Keratinocyte (primary cell): ENCODE measurements around the gene LSM4. TPM values are rescaled to one million over a fixed set of nuclear protein-coding genes. Genes with fewer than 3 reads are reported as not detected.

Experiments
- DNase-seq: peaks from one replicate; pipeline ENCODE4 v3.0.0-alpha.2; 2011; ENCODE audit warnings: low read depth, missing footprints, low spot score
- FAIRE-seq: peaks from 2 replicates; lab custom pipeline; 2011; peaks lifted over from hg19 to GRCh38; lab: Jason Lieb, UNC
- H2AFZ ChIP-seq: 2 replicates; pipeline ENCODE4 v1.6.0; 2012; ENCODE audit warnings: low read length, control low read depth, inconsistent platforms; ENCODE audit not compliant: control insufficient read depth
- H3K27ac ChIP-seq: 2 replicates; pipeline ENCODE4 v1.5.1; 2011; ENCODE audit warnings: low read length; ENCODE audit not compliant: control insufficient read depth, insufficient read depth
- H3K27me3 ChIP-seq: 3 replicates; pipeline ENCODE4 v1.6.0; 2011; ENCODE audit warnings: low read length; ENCODE audit not compliant: control insufficient read depth, insufficient read depth; ENCODE audit errors: extremely low read depth
- H3K36me3 ChIP-seq, 2 experiments: 2 replicates in 1 of 2; 3 replicates in 1 of 2; pipeline ENCODE4 v1.5.1; 2011; ENCODE audit warnings: low read length in 2 of 2, mild to moderate bottlenecking in 1 of 2; ENCODE audit not compliant: control insufficient read depth in 2 of 2, insufficient read depth in 2 of 2; ENCODE audit errors: extremely low read depth in 1 of 2
- H3K4me1 ChIP-seq: 3 replicates; pipeline ENCODE4 v1.5.1; 2011; ENCODE audit warnings: low read length; ENCODE audit not compliant: control insufficient read depth, insufficient read depth; ENCODE audit errors: extremely low read depth
- H3K4me2 ChIP-seq: 3 replicates; pipeline ENCODE4 v1.6.0; 2011; ENCODE audit warnings: low read depth, low read length; ENCODE audit not compliant: control insufficient read depth, insufficient read depth; ENCODE audit errors: extremely low read depth
- H3K4me3 ChIP-seq, 3 experiments: fragments of 200-600 bp in 1 of 3; sonication (generic) in 1 of 3; 2 replicates in 2 of 3; 3 replicates in 1 of 3; pipeline ENCODE4 v1.5.1; 2011 to 2016; ENCODE audit warnings: low read length in 3 of 3, mild to moderate bottlenecking in 3 of 3, control low read depth in 2 of 3, inconsistent platforms in 1 of 3, low read depth in 1 of 3, mixed read lengths in 1 of 3, mixed run types in 1 of 3, moderate library complexity in 1 of 3; ENCODE audit not compliant: control insufficient read depth in 2 of 3, insufficient read depth in 2 of 3; ENCODE audit errors: extremely low read depth in 1 of 3
- H3K79me2 ChIP-seq: 2 replicates; pipeline ENCODE4 v1.6.0; 2012; ENCODE audit warnings: low read length; ENCODE audit not compliant: control insufficient read depth, insufficient read depth
- H3K9ac ChIP-seq: 3 replicates; pipeline ENCODE4 v1.6.0; 2011; ENCODE audit warnings: low read length; ENCODE audit not compliant: control insufficient read depth, insufficient read depth; ENCODE audit errors: extremely low read depth
- H3K9me1 ChIP-seq: 3 replicates; pipeline ENCODE4 v1.6.0; 2011; ENCODE audit warnings: low read length; ENCODE audit not compliant: control insufficient read depth, insufficient read depth; ENCODE audit errors: extremely low read depth
- H3K9me3 ChIP-seq: 2 replicates; pipeline ENCODE4 v1.5.1; 2012; ENCODE audit warnings: low read depth, low read length; ENCODE audit not compliant: control insufficient read depth
- H4K20me1 ChIP-seq: 3 replicates; pipeline ENCODE4 v1.6.0; 2011; ENCODE audit warnings: low read length; ENCODE audit not compliant: control insufficient read depth, insufficient read depth; ENCODE audit errors: extremely low read depth
- CTCF ChIP-seq, 3 experiments: IDR thresholded peaks in 1 of 3; conservative IDR thresholded peaks in 1 of 3; optimal IDR thresholded peaks in 1 of 3; 2 replicates in 2 of 3; 3 replicates in 1 of 3; pipeline versions ENCODE3 to v1.5.1; 2011; ENCODE audit warnings: low read length in 3 of 3, mild to moderate bottlenecking in 3 of 3, moderate library complexity in 2 of 3, control low read depth in 1 of 3, inconsistent platforms in 1 of 3; ENCODE audit not compliant: insufficient read depth in 2 of 3; ENCODE audit errors: extremely low read depth in 1 of 3
- EZH2 ChIP-seq: IDR thresholded peaks from one replicate; pipeline ENCODE4 v1.6.1; 2012; ENCODE audit warnings: inconsistent platforms, mild to moderate bottlenecking, low read length, moderate library complexity
- dilution Hi-C: fragments of 300-500 bp; cut with MboI; formaldehyde crosslinking; loops from one replicate; pipeline ENCODE4 v1.7.0; 2020; ENCODE audit warnings: low sequenced_read_pairs; ENCODE audit not compliant: extremely low pct_ligation_motif_present
- polyA plus RNA-seq, 5 experiments: library from polyadenylated mRNA; depleted of rRNA in 3 of 5; stranded (reverse) in 3 of 5; stranded (forward) in 1 of 5; unstranded in 1 of 5; fragments of >200 nt; gene quantifications; 1 replicate in 1 of 5; 2 replicates in 3 of 5; 3 replicates in 1 of 5; pipeline versions ENCODE4 v1.2.1 to v1.2.3, GENCODE V29; 2011 to 2012; ENCODE audit warnings: missing spikeins in 2 of 5, low read depth in 1 of 5, low replicate concordance in 1 of 5

The LSM4 gene
- polyA plus RNA-seq, 1 donor (not counting 4 experiments of a cell fraction or from before 2014, with no cell fraction given) = 162 TPM

DNA sequence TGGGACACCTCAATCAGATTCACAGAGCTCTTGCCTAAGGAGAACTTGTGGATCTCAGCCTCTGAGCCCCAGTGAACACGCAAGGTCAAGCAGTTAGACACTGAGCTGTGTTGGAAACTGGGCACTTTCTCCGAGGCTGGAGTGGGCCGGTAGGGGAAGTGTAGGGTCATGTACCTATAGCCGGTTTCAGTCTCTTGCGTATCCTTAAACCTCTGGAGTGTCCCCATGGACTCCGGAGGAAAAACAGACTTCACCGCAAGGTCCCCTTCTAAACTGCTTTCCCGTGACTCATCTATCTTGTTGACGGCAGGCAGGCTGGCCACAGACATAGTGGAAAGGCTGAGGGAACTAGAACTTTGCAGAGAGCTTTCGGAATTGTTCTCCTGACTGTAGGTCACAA lies 60.0 kb downstream of the LSM4 start:
- H2AFZ ChIP-seq = no peak overlapping the region
- no peak for DNase-seq
- H3K4me1 ChIP-seq = no peaks in the 10 kb centered on the region
- H3K9me3 ChIP-seq = no peaks in the 10 kb centered on the region
- no peak overlapping the region for H3K4me3 ChIP-seq
- H3K27ac ChIP-seq = no peak overlapping the region
- dilution Hi-C loops = no loop called here
- no peak for FAIRE-seq
- H3K79me2 ChIP-seq = no peaks in the 10 kb centered on the region
- H3K9ac ChIP-seq = no peak overlapping the region
- TF ChIP-seq EZH2 = no peak
- no peak for TF ChIP-seq CTCF (optimal IDR thresholded peaks at IDR 0.05 in 1 of 3, IDR thresholded peaks at IDR 0.05 in 1 of 3, conservative IDR thresholded peaks at IDR 0.05 in 1 of 3; ENCODE audit: extremely low read depth in 1 of 3, insufficient read depth in 2 of 3, low read length in 3 of 3)
- no peaks in the 10 kb centered on the region for H4K20me1 ChIP-seq
- no peaks in the 10 kb centered on the region for H3K9me1 ChIP-seq
- H3K4me2 ChIP-seq = no peak overlapping the region
- H3K27me3 ChIP-seq = no peaks in the 10 kb centered on the region
- no peaks in the 10 kb centered on the region for H3K36me3 ChIP-seq

DNA sequence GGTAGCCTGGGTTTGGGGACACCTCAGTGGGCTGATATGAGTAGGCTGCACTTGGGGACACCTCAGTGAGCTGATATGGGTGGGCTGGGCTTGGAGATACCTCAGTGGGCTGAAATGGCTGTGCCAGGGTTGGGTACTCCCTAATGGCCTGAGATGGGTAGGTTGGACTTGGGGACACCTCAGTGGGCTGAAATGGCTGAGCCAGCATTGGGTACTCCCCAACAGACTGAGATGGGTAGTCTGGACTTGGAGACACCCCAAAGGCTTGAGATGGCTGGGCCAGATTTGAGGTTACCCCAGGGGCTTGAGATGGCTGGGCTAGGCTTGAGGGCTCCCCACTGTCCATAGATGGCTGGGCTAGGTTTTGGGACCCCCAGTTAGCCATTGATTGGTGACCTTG lies 60.7 kb downstream of the LSM4 start:
- Histone ChIP-seq H3K36me3 (no peaks in the 10 kb centered on the region), H3K4me2 (no peak overlapping the region), H3K4me3 (no peak overlapping the region), H3K9me1 (no peaks in the 10 kb centered on the region), H3K27me3 (no peaks in the 10 kb centered on the region), H3K9ac (no peak overlapping the region), H2AFZ (no peak overlapping the region), H3K27ac (no peak overlapping the region), H4K20me1 (no peaks in the 10 kb centered on the region), H3K4me1 (no peaks in the 10 kb centered on the region), H3K79me2 (no peaks in the 10 kb centered on the region), H3K9me3 (no peaks in the 10 kb centered on the region)
- TF ChIP-seq EZH2 (no peak), CTCF (optimal IDR thresholded peaks at IDR 0.05 in 1 of 3, IDR thresholded peaks at IDR 0.05 in 1 of 3, conservative IDR thresholded peaks at IDR 0.05 in 1 of 3; ENCODE audit: extremely low read depth in 1 of 3, insufficient read depth in 2 of 3, low read length in 3 of 3) (no peak)
- no peak for DNase-seq
- dilution Hi-C loops = no loop called here
- no peak for FAIRE-seq
